Measurements from ENCODE around the gene BCAR1. TPM values are rescaled to one million over a fixed set of nuclear protein-coding genes. Genes with fewer than 3 reads are reported as not detected.

The BCAR1 gene
- total RNA-seq, 1 donor from 2014 or later, result 39.5 TPM

DNA sequence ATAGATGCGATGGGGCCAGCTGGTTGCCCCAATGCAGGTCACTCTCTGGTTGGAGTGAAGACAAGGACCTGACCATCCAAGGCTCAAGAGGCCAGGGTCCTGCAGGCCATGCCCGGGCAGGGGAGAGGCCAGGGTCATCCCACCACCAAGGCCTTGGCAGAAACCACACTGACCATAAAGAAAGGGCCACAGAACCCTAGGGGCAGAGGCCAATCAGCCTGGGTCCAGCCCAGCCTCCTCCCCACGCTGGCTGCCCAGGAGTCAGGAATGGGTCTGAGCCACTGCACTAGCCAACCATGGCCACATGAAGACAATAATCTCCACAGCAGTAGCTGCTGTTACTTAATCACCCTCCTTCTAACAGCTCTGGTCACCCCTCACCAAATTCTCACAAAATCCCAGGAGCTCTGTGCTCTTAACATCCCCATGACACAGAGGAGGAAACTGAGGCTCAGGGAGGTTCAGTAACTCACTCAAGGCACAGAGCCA, 10.2 kb upstream of the BCAR1 start:
- H3K4me1 ChIP-seq, result peaks cover 80% of the 10 kb centered on the region
- no peak overlapping the region for H3K4me3 ChIP-seq
- TF ChIP-seq, protein P1, sequence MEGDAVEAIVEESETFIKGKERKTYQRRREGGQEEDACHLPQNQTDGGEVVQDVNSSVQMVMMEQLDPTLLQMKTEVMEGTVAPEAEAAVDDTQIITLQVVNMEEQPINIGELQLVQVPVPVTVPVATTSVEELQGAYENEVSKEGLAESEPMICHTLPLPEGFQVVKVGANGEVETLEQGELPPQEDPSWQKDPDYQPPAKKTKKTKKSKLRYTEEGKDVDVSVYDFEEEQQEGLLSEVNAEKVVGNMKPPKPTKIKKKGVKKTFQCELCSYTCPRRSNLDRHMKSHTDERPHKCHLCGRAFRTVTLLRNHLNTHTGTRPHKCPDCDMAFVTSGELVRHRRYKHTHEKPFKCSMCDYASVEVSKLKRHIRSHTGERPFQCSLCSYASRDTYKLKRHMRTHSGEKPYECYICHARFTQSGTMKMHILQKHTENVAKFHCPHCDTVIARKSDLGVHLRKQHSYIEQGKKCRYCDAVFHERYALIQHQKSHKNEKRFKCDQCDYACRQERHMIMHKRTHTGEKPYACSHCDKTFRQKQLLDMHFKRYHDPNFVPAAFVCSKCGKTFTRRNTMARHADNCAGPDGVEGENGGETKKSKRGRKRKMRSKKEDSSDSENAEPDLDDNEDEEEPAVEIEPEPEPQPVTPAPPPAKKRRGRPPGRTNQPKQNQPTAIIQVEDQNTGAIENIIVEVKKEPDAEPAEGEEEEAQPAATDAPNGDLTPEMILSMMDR (IDR thresholded peaks at IDR 0.05), result no peak
- TF ChIP-seq POLR2AphosphoS5 (IDR thresholded peaks at IDR 0.05; ENCODE audit: insufficient read depth in 1 of 2, low read depth in 1 of 2) (no peak), POLR2A (IDR thresholded peaks at IDR 0.05) (no peak)
- H3K9me3 ChIP-seq, result no peaks in the 10 kb centered on the region
- H3K36me3 ChIP-seq, result no peaks in the 10 kb centered on the region
- no peaks in the 10 kb centered on the region for H3K27me3 ChIP-seq
- peak overlapping the region; percentile 97 for H3K27ac ChIP-seq
- intact Hi-C loops (cut with DNase I), result no loop called here
- DNase-seq (ENCODE audit: extremely low spot score in 2 of 2), result no peak

DNA sequence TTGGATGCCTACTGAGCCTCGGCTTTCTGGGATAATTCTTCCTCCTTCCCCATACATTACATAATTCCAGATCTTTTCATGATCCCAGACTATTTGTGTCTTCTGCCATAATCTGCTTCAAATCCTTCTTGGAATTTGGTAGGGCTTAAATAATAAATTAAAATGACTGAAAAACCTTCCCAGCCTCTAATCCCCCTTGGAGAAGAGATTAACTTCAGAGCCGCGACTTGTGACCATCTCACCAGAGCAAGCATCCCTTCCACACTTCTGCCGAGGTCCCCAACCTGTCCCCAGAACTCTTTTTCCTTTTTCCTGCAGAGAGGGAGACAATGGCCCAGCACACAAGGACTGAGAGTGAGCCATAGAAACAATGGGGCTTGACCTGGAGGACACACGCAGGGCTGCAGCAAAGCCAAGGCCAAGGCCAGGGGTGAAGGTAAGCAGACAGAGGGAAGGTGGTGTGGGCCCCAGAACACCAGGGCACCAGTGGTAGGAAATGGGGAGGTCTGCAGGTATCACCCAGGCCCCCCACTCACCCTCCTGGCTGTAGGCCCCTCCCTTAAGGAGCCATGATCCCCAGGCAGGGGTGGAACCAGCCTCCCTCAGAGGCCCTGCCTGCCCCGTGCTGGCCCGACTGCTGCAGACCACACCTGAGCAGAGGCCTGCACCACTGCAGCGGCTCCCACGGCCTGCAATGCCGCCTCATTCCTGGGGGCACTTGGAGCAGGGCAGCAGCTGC, 9.6 kb upstream of the BCAR1 start:
- Histone ChIP-seq H3K27me3 (no peaks in the 10 kb centered on the region), H3K4me1 (peaks cover 80% of the 10 kb centered on the region), H3K4me3 (no peak overlapping the region), H3K36me3 (no peaks in the 10 kb centered on the region), H3K27ac (peak overlapping the region; percentile 97), H3K9me3 (no peaks in the 10 kb centered on the region)
- TF ChIP-seq, protein P1 (IDR thresholded peaks at IDR 0.05), result no peak
- no peak for DNase-seq (ENCODE audit: extremely low spot score in 2 of 2)
- intact Hi-C loops (cut with DNase I), result no loop called here

DNA sequence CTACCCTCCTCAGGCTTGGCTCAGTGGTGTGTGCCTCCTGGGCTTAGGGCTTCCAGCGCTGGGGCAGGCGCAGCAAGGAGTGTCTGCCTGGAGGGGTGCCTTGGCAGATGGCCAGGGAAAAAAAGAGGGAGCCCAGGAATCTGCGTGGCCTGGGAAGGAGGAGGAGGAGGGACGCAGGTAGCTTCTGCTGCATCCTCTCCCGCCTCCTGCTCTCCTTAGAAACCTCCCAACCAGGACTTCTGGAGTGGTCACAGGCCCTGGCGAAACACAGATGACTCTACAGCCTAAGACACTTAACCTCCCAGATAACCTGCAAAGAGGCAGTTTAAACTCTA, 7.3 kb upstream of the BCAR1 start:
- Histone ChIP-seq H3K27me3 (no peaks in the 10 kb centered on the region), H3K4me1 (peaks cover 85% of the 10 kb centered on the region), H3K4me3 (no peak overlapping the region), H3K9me3 (no peaks in the 10 kb centered on the region), H3K36me3 (no peaks in the 10 kb centered on the region), H3K27ac (peak overlapping the region; percentile 5)
- intact Hi-C loops (cut with DNase I), result no loop called here
- DNase-seq (ENCODE audit: extremely low spot score in 2 of 2), result no peak
- TF ChIP-seq POLR2AphosphoS5 (IDR thresholded peaks at IDR 0.05; ENCODE audit: insufficient read depth in 1 of 2, low read depth in 1 of 2), result no peak
- TF ChIP-seq, protein P1 (IDR thresholded peaks at IDR 0.05), result no peak
- no peak for TF ChIP-seq POLR2A (IDR thresholded peaks at IDR 0.05)

DNA sequence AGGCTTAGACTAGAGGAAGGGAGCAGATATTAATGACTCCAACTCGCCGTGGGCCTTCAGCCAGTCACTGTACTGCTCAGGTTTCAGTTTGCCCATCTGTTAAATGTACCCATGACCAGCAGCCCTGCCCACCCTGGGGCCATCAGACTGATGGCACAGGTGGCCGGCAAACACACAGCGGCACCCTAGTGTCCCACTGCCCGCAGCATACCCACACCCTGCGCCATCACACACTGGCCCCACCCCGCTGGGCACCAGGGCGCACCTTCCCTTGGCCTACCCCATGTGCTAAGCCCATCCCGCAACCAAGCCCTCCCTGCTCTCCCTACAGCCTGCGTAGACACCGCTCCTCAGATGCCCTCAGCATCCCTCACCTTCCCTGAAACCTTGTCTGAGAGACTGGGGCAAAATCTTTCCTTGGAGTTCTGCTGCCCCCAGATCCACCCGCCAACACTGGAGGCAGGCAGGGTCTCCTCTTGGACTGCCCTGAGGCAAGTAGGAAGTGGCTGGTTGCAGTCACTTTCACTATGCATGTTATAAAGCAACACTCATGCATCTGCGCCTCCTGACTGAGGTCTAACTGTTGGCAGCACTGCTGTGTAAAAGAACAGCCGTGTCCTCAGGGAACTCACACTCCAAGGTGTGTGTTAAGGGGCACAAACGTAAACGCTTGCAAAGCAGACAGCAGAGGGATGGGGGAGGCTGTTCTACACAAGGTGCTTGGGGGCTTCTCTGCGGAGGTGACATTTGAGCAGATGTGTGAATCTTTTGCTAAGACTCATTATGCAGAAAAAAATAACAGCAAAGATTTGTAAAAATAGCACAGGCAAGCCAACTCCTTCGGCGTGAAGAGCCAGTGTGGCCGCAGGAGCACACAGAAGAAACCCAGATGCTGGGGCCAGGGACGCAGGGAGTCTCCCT, 6.7 kb upstream of the BCAR1 start:
- H3K36me3 ChIP-seq, result no peaks in the 10 kb centered on the region
- H3K4me1 ChIP-seq, result peaks cover 85% of the 10 kb centered on the region
- DNase-seq (ENCODE audit: extremely low spot score in 2 of 2), result no peak
- TF ChIP-seq POLR2A (IDR thresholded peaks at IDR 0.05), result no peak
- H3K27me3 ChIP-seq, result no peaks in the 10 kb centered on the region
- H3K4me3 ChIP-seq, result no peak overlapping the region
- peak overlapping the region; percentile 5 for H3K27ac ChIP-seq
- H3K9me3 ChIP-seq, result no peaks in the 10 kb centered on the region
- intact Hi-C loops (cut with DNase I), result no loop called here

DNA sequence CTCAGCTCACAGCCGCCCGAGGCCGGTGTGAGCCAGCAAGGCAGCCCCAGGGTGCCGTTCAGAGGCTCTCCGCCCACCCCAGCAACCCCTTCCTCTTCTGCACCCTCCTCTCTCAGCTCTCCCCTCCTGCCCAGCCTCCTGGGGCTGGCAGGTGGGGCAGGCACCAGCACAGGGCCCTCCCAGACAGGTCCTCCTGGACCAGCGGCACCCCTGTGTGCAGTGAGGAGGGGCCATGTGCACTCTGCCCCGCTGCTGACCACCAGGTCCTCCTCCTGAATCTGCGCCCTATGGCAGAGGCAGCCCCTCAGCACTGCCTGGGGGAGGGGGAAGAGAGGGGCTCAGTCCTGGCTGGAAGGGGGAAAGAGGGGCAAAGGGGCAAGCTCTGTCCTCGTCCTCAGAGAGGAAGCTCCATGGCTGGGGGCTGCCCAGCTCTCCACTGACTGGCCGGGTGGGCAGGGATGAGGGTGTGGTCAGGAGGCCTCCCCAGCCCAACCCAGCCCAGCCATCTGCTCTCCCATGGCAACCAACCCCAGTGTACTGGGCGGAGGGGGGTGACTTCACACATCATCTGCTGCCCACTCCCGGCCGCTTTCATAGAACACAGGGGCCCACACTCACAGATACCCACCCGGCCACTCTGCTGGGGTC, 5.4 kb upstream of the BCAR1 start:
- peak overlapping the region in 1 of 2 donors; percentile 30 for H3K4me3 ChIP-seq

More for the DNA sequence above, 5.4 kb upstream of the BCAR1 start:
- Histone ChIP-seq H3K4me1 (peaks cover 85% of the 10 kb centered on the region), H3K27ac (peak overlapping the region; percentile 88), H3K9me3 (no peaks in the 10 kb centered on the region), H3K27me3 (no peaks in the 10 kb centered on the region), H3K36me3 (no peaks in the 10 kb centered on the region)
- intact Hi-C loops (cut with DNase I), result no loop called here
- DNase-seq (ENCODE audit: extremely low spot score in 2 of 2), result no peak
- TF ChIP-seq POLR2AphosphoS5 (IDR thresholded peaks at IDR 0.05; ENCODE audit: insufficient read depth in 1 of 2, low read depth in 1 of 2), result peak in 1 of 2 donors; percentile 24
- TF ChIP-seq, protein P1 (IDR thresholded peaks at IDR 0.05), result no peak
